Measurements from ENCODE around the gene AFG1L. TPM values are rescaled to one million over a fixed set of nuclear protein-coding genes. Genes with fewer than 3 reads are reported as not detected.

Gene AFG1L
- total RNA-seq, 1 experiment from 2014 or later: 8.2 TPM

DNA sequence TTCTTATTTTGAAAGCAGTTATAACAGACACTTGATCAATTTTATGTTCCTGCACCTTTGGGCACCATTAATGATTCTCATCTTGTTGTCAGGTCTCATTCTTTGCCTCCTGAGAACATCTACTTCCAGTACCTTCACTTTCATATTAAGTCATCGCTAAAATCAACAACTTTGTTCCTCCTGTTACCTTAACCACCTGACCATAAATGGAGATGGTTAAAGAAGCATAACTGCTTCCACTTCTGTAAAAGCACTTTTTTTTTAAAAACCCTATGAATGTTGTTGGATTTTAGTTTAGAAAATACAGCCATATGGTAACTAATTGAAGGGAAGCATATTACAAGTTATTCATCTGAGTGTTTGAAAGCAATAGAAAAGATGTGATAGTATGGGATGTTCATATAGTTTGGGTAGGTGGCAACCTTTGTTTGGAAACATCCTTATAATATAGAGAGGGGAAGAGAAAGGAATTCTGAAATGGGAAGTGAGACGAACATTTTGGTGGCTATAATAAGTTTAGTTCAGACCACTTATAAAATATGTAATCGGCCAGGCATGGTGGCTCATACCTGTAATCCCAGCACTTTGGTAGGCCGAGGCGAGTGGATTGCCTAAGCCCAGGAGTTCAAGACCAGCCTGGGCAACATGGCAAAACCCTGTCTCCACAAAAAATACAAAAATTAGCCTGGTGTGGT, 53.9 kb downstream of the AFG1L start:
- H3K27ac Mint-ChIP-seq (ENCODE audit: low read depth, unreplicated experiment): no peak overlapping the region
- no peaks in the 10 kb centered on the region for H3K4me1 Mint-ChIP-seq (ENCODE audit: insufficient read depth, unreplicated experiment)
- no peak overlapping the region for H3K4me3 Mint-ChIP-seq (ENCODE audit: unreplicated experiment)
- BruUV-seq (replicated peaks): no TSS peak
- ChIA-PET POLR2A (no interaction called here), CTCF (no interaction called here)
- TF ChIP-seq, protein P1, sequence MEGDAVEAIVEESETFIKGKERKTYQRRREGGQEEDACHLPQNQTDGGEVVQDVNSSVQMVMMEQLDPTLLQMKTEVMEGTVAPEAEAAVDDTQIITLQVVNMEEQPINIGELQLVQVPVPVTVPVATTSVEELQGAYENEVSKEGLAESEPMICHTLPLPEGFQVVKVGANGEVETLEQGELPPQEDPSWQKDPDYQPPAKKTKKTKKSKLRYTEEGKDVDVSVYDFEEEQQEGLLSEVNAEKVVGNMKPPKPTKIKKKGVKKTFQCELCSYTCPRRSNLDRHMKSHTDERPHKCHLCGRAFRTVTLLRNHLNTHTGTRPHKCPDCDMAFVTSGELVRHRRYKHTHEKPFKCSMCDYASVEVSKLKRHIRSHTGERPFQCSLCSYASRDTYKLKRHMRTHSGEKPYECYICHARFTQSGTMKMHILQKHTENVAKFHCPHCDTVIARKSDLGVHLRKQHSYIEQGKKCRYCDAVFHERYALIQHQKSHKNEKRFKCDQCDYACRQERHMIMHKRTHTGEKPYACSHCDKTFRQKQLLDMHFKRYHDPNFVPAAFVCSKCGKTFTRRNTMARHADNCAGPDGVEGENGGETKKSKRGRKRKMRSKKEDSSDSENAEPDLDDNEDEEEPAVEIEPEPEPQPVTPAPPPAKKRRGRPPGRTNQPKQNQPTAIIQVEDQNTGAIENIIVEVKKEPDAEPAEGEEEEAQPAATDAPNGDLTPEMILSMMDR (IDR thresholded peaks at IDR 0.05; ENCODE audit: unreplicated experiment): no peak
- no peaks in the 10 kb centered on the region for H3K36me3 Mint-ChIP-seq (ENCODE audit: insufficient read depth, unreplicated experiment)
- no peaks in the 10 kb centered on the region for H3K27me3 Mint-ChIP-seq (ENCODE audit: insufficient read depth, unreplicated experiment)
- H3K9me3 Mint-ChIP-seq (ENCODE audit: unreplicated experiment): no peaks in the 10 kb centered on the region
- no peak for DNase-seq (ENCODE audit: unreplicated experiment)
- intact Hi-C loops (cut with micrococcal nuclease): no loop called here

- ChIA-PET POLR2A (no interaction called here), CTCF (interaction anchor here (0.5 to 0.8 kb wide), 2 partner anchors 143 to 175 kb away, joined by 3 read pairs; no protein-coding TSS in a partner anchor)
- no TSS peak for BruUV-seq (replicated peaks)
- H3K27me3 Mint-ChIP-seq (ENCODE audit: insufficient read depth, unreplicated experiment): no peaks in the 10 kb centered on the region
- H3K4me1 Mint-ChIP-seq (ENCODE audit: insufficient read depth, unreplicated experiment): no peaks in the 10 kb centered on the region
- H3K9me3 Mint-ChIP-seq (ENCODE audit: unreplicated experiment): no peaks in the 10 kb centered on the region
- TF ChIP-seq, protein P1 (IDR thresholded peaks at IDR 0.05; ENCODE audit: unreplicated experiment): no peak
- H3K27ac Mint-ChIP-seq (ENCODE audit: low read depth, unreplicated experiment): no peak overlapping the region
- no peak overlapping the region for H3K4me3 Mint-ChIP-seq (ENCODE audit: unreplicated experiment)
- intact Hi-C loops (cut with micrococcal nuclease): no loop called here
- DNase-seq (ENCODE audit: unreplicated experiment): no peak
- no peaks in the 10 kb centered on the region for H3K36me3 Mint-ChIP-seq (ENCODE audit: insufficient read depth, unreplicated experiment)
Observed at GRCh38 chr6:108350528-108350927, 55.7 kb downstream of the AFG1L start.

GRCh38 chr6:108353853-108354252, 59.0 kb downstream of the AFG1L start:
- TF ChIP-seq, protein P1 (IDR thresholded peaks at IDR 0.05; ENCODE audit: unreplicated experiment): no peak
- no peaks in the 10 kb centered on the region for H3K36me3 Mint-ChIP-seq (ENCODE audit: insufficient read depth, unreplicated experiment)
- intact Hi-C loops (cut with micrococcal nuclease): no loop called here
- no TSS peak for BruUV-seq (replicated peaks)
- no peaks in the 10 kb centered on the region for H3K4me1 Mint-ChIP-seq (ENCODE audit: insufficient read depth, unreplicated experiment)
- H3K27me3 Mint-ChIP-seq (ENCODE audit: insufficient read depth, unreplicated experiment): no peaks in the 10 kb centered on the region
- H3K9me3 Mint-ChIP-seq (ENCODE audit: unreplicated experiment): no peaks in the 10 kb centered on the region
- H3K4me3 Mint-ChIP-seq (ENCODE audit: unreplicated experiment): no peak overlapping the region
- ChIA-PET CTCF (no interaction called here), POLR2A (no interaction called here)
- DNase-seq (ENCODE audit: unreplicated experiment): no peak
- no peak overlapping the region for H3K27ac Mint-ChIP-seq (ENCODE audit: low read depth, unreplicated experiment)

DNA sequence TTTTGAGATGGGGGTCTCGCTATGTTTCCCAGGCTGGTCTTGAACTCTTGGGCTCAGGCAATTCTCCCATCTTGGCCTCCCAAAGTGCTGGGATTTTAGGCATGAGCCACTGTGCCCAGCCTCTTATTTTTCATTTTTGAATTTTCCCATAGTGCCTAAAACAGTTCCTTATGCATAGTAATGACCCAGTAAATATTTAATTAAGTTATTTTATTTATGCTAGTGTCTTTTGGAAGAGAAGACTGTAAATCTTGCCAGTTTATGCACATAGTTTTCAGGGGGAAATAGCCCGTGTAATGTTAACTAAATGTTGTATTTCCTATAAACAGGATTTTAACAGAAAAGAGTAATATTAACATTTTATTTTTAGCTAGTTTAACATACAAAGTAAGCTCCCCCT, 60.3 kb downstream of the AFG1L start:
- CTCF ChIA-PET: interaction anchor here (1.0 kb wide), 1 partner anchor 17 kb away, joined by 6 read pairs; no protein-coding TSS in a partner anchor
- no peak overlapping the region for H3K4me3 Mint-ChIP-seq (ENCODE audit: unreplicated experiment)
- H3K36me3 Mint-ChIP-seq (ENCODE audit: insufficient read depth, unreplicated experiment): no peaks in the 10 kb centered on the region
- intact Hi-C loops (cut with micrococcal nuclease): no loop called here
- H3K27ac Mint-ChIP-seq (ENCODE audit: low read depth, unreplicated experiment): no peak overlapping the region
- no peak for DNase-seq (ENCODE audit: unreplicated experiment)
- H3K4me1 Mint-ChIP-seq (ENCODE audit: insufficient read depth, unreplicated experiment): no peaks in the 10 kb centered on the region
- no TSS peak for BruUV-seq (replicated peaks)
- TF ChIP-seq, protein P1 (IDR thresholded peaks at IDR 0.05; ENCODE audit: unreplicated experiment): no peak
- no peaks in the 10 kb centered on the region for H3K9me3 Mint-ChIP-seq (ENCODE audit: unreplicated experiment)
- H3K27me3 Mint-ChIP-seq (ENCODE audit: insufficient read depth, unreplicated experiment): no peaks in the 10 kb centered on the region
- POLR2A ChIA-PET: interaction anchor here (1.6 kb wide), 1 partner anchor 9 kb away, joined by 7 read pairs; no protein-coding TSS in a partner anchor

Data from MCF 10A (cell line).